ENCODE data around the gene CAPN2.
A peak's percentile ranks its signal among the peaks of the same experiment; 100 is the strongest.
"Not testable (repeated sequence)": the region's sequence is repeated elsewhere in the genome, so short reads cannot be mapped to it uniquely, and the experiment has no call there.

Gene CAPN2

GRCh38 chr1:223739366-223740037 is 27.2 kb downstream of the CAPN2 start:
- DNase-seq: no peak

- not testable (repeated sequence) for DNase-seq
These were observed 27.8 kb downstream of the CAPN2 start for GRCh38 chr1:223740038-223740736.

GRCh38 chr1:223741861-223742260 is 29.5 kb downstream of the CAPN2 start:
- DNase-seq: no peak

GRCh38 chr1:223742856-223743517 is 30.6 kb downstream of the CAPN2 start:
- no peak for DNase-seq

GRCh38 chr1:223745731-223746130 is 33.4 kb downstream of the CAPN2 start:
- DNase-seq: no peak

- peak; percentile 53 for DNase-seq
These were observed 35.5 kb downstream of the CAPN2 start for GRCh38 chr1:223747838-223748335.

- peak; percentile 53 for DNase-seq
These were observed 36.0 kb downstream of the CAPN2 start for GRCh38 chr1:223748405-223748772.

- DNase-seq: peak; percentile 36
These were observed 36.7 kb downstream of the CAPN2 start for GRCh38 chr1:223748773-223749733.

- no peak for DNase-seq
These were observed 38.6 kb downstream of the CAPN2 start for GRCh38 chr1:223750730-223751570.

- DNase-seq: no peak
These were observed 39.4 kb downstream of the CAPN2 start for GRCh38 chr1:223751696-223752095.

- DNase-seq: no peak
These were observed 40.6 kb downstream of the CAPN2 start for GRCh38 chr1:223752721-223753515.

- no peak for DNase-seq
These were observed 42.5 kb downstream of the CAPN2 start for GRCh38 chr1:223754681-223755431.

GRCh38 chr1:223755432-223755792 is 43.1 kb downstream of the CAPN2 start:
- DNase-seq: no peak

- DNase-seq: no peak
These were observed 43.8 kb downstream of the CAPN2 start for GRCh38 chr1:223755992-223756775.

GRCh38 chr1:223756806-223757700 is 44.7 kb downstream of the CAPN2 start:
- no peak for DNase-seq

- DNase-seq: no peak
These were observed 46.4 kb downstream of the CAPN2 start for GRCh38 chr1:223758734-223759133.

GRCh38 chr1:223759273-223759672 is 46.9 kb downstream of the CAPN2 start:
- DNase-seq: no peak

- DNase-seq: no peak
These were observed 48.5 kb downstream of the CAPN2 start for GRCh38 chr1:223760833-223761232.

Measured in T1000 (cell line).